HG03575 (cell line): ENCODE data around the gene ASIC2.

ENCODE experiments used
- ATAC-seq: cut with Tn5 transposase; IDR thresholded peaks from one replicate; pipeline ENCODE4 v1.9.1; 2021; ENCODE audit not compliant: unreplicated experiment, insufficient number of reproducible peaks, low FRiP score; ENCODE audit errors: extremely low read depth

Gene ASIC2

GRCh38 chr17:33183487-33184026, 109.5 kb downstream of the ASIC2 start:
- no peak for ATAC-seq

- no peak for ATAC-seq
Observed at GRCh38 chr17:33179151-33179550, 113.9 kb downstream of the ASIC2 start.

- ATAC-seq = no peak
Observed at GRCh38 chr17:33178681-33179080, 114.4 kb downstream of the ASIC2 start.

- ATAC-seq = no peak
Observed at GRCh38 chr17:33175562-33175961, 117.5 kb downstream of the ASIC2 start.

- ATAC-seq = no peak
Observed at GRCh38 chr17:33171931-33172330, 121.2 kb downstream of the ASIC2 start.

- ATAC-seq = no peak
Observed at GRCh38 chr17:33169580-33170285, 123.4 kb downstream of the ASIC2 start.

- ATAC-seq = no peak
Observed at GRCh38 chr17:33167736-33168135, 125.4 kb downstream of the ASIC2 start.

DNA sequence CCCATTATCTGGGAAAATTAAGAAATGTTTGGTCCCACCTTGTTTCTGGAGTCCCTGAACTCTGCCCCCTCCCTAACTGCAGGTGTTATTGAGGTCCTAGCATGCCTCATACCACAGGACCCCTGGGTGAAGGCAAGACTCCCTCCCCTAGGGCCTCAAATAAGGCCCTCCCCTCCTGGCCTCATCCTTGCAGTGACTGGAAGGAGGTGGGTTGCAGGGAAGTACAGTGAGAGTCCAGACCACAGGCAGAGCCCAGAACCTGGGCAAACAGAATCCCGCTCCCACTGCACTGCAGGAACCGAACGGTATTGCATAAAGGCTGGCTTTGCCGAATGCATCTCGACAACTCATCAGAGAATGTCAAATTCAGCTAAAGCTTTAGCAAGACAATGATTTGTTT, 126.6 kb downstream of the ASIC2 start:
- ATAC-seq = no peak

- no peak for ATAC-seq
Observed at GRCh38 chr17:33164169-33164881, 128.8 kb downstream of the ASIC2 start.

DNA sequence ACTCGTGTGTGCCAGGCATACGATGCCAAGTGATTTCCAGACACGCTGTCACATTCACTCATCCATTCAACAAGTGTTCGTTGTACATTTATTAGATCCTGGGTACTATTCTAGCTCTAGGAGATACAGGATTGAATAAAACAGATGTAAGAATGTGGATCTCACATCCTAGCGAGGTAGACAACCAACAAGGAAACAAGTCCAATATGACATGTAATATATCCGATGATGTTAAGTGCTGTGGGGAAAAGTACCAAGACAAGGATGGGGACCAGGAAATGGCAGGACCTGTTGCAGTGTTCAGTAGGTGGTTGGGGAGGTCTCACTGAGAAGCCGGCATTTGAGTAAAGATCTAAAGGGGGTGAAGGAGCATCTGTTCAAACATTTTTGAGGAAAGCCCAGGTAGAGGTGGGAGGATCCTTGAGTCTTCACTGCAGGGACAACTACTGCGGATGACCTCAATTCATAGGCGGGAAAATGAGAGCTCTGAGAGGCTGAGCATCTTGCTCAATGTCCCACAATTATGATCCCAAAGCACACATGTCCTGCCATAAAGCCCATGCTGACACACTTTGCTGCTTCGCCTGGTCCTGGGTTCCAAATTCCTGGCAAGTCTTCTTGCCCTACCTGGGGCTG, 129.4 kb downstream of the ASIC2 start:
- no peak for ATAC-seq

- ATAC-seq = no peak
Observed at GRCh38 chr17:33154869-33155455, 138.1 kb downstream of the ASIC2 start.

- no peak for ATAC-seq
Observed at GRCh38 chr17:33152783-33153182, 140.3 kb downstream of the ASIC2 start.

GRCh38 chr17:33151565-33151964, 141.5 kb downstream of the ASIC2 start:
- no peak for ATAC-seq

GRCh38 chr17:33145941-33146340, 147.2 kb downstream of the ASIC2 start:
- no peak for ATAC-seq

DNA sequence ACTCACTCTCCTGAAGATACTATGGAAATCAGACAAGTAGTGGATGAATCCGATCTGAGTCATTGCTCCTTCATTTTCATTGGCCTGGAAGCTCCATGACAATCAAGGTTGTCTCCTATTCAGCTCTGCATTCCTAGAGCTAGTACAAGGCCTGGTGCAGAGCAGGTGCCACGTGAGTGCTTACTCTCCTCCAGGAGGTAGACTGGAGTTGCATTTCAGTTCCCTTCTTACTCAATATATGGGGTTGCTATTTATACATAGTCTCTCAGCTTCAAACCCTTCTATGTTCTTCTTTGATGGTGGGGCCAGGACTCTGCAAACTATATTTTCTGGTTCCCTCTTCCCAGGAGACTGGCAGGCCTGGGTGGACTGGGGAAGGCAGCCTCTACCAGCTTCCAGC, 148.3 kb downstream of the ASIC2 start:
- ATAC-seq = no peak

DNA sequence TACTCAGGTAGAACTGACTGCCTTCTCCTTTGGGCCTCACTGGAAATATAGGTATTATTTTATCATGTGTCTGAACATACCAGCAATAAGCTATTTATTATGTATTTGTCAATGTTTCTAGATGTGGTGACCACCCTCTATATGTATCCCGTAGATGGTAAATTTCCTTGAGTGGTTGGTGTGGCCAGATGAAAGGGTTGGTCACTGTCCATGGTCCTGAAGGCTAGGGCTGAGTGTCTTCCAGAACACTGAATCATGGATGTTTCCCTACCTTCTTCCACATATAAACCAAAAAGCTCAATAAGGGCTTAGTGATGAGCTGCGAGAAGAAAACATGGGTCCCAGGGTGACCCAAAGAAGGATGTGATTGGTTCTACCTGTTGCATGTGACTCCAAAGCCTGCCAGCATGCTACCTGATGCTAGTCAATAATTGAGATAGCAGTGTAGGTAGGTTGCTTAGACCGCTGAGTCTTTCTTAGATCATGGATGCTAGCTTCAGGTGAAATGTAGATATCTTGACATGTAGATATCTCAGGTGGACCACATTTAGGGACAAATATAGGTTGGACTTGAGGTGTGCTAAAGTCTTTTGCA, 150.3 kb downstream of the ASIC2 start:
- no peak for ATAC-seq

GRCh38 chr17:33140413-33141099, 152.5 kb downstream of the ASIC2 start:
- ATAC-seq = no peak

DNA sequence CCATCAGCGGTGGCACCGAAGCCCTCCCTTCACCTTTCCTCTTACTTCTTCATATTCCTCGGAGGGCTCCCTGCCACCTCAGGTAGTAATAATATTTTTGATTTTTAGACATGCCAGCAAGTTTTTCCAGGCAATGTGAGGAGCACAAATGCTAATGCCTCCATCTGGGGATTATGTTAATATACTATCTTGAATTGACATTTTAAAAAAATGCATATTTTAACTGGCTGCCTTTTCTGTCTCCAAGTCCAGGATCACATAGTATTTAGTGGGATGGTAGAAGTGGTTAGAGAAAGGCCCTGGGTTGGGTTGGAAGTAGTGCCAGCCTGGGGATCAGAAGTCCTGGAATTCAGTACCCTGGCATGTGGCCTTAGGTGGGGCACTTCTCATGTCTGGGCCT, 154.5 kb downstream of the ASIC2 start:
- ATAC-seq = no peak

DNA sequence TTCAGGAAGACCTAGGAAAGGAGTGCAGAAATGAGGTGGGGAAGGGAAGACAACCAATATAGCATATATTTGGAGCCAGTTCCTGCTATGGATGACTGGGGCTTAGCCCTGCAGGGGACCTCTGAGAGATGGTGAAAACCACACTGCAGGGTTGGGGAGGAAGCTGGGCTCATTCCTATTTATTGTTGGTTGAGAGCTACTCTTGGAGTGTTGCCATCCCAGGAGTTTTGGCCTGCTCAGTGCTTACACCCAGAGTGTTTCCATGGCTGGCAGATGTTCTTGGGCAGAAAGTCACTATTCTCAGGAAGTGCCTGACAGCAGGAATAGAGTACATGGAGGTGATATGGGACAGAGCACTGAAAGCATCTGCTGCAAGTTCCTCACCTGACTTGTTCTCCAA, 155.7 kb downstream of the ASIC2 start:
- no peak for ATAC-seq
